Neutrophil (primary cell): ENCODE measurements around the gene VANGL1.

Experiments used
- H3K27ac ChIP-seq: fragments of 200-600 bp; sonication (generic); 2 replicates; pipeline ENCODE4 v1.5.1; 2016; ENCODE audit warnings: mild to moderate bottlenecking, moderate library complexity
- H3K27me3 ChIP-seq: fragments of 200-600 bp; sonication (generic); 2 replicates; pipeline ENCODE4 v1.6.0; 2016; ENCODE audit warnings: mild to moderate bottlenecking
- H3K36me3 ChIP-seq: fragments of 200-600 bp; sonication (generic); 2 replicates; pipeline ENCODE4 v1.5.1; 2017
- H3K4me1 ChIP-seq, 2 experiments: fragments of 200-600 bp in 1 of 2; sonication (generic) in 1 of 2; 1 replicate in 1 of 2; 2 replicates in 1 of 2; pipeline versions ENCODE4 v1.5.1 to v1.6.1; 2013 to 2016; ENCODE audit warnings: low read depth in 1 of 2, low read length in 1 of 2, mild to moderate bottlenecking in 1 of 2, moderate library complexity in 1 of 2; ENCODE audit not compliant: control insufficient read depth in 1 of 2, insufficient read depth in 1 of 2
- H3K4me3 ChIP-seq, 2 experiments: fragments of 200-600 bp in 1 of 2; sonication (generic) in 1 of 2; 1 replicate in 1 of 2; 2 replicates in 1 of 2; pipeline ENCODE4 v1.5.1; 2013 to 2016; ENCODE audit warnings: low read depth in 1 of 2, low read length in 1 of 2, mild to moderate bottlenecking in 1 of 2, moderate library complexity in 1 of 2
- H3K9me3 ChIP-seq: fragments of 200-600 bp; sonication (generic); 2 replicates; pipeline ENCODE4 v1.5.1; 2016
- TF ChIP-seq, protein P1 (sequence below): fragments of 200-600 bp; sonication (generic); IDR thresholded peaks from 2 replicates; pipeline ENCODE4 v1.5.1; 2016; ENCODE audit warnings: antibody characterized with exemption

VANGL1 gene

DNA sequence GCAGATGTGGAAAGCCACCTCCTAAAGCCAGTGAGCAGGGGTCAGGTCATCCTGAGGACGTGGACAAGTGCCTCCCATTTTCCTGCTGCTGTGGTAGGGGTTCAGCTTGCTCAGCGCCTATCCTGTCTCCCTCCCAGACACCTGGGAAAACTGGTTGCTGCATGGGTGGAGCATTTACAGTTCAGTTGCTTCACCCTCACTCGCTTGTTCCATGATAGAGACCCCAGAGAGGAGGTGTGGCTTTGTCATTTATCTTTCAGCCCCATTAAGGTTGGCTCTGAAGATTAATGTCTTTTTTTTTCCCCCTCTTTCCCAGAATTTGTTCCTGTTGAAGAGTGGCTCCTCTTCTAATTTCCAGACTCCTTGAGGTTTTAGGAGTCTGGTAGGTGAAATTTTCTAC, 9.2 kb downstream of the VANGL1 start:
- Histone ChIP-seq H3K36me3 (no peaks in the 10 kb centered on the region), H3K27ac (no peak overlapping the region), H3K27me3 (peaks cover 19% of the 10 kb centered on the region), H3K9me3 (no peaks in the 10 kb centered on the region), H3K4me1 (no peaks in the 10 kb centered on the region), H3K4me3 (no peak overlapping the region)
- TF ChIP-seq, protein P1, sequence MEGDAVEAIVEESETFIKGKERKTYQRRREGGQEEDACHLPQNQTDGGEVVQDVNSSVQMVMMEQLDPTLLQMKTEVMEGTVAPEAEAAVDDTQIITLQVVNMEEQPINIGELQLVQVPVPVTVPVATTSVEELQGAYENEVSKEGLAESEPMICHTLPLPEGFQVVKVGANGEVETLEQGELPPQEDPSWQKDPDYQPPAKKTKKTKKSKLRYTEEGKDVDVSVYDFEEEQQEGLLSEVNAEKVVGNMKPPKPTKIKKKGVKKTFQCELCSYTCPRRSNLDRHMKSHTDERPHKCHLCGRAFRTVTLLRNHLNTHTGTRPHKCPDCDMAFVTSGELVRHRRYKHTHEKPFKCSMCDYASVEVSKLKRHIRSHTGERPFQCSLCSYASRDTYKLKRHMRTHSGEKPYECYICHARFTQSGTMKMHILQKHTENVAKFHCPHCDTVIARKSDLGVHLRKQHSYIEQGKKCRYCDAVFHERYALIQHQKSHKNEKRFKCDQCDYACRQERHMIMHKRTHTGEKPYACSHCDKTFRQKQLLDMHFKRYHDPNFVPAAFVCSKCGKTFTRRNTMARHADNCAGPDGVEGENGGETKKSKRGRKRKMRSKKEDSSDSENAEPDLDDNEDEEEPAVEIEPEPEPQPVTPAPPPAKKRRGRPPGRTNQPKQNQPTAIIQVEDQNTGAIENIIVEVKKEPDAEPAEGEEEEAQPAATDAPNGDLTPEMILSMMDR: no peak

DNA sequence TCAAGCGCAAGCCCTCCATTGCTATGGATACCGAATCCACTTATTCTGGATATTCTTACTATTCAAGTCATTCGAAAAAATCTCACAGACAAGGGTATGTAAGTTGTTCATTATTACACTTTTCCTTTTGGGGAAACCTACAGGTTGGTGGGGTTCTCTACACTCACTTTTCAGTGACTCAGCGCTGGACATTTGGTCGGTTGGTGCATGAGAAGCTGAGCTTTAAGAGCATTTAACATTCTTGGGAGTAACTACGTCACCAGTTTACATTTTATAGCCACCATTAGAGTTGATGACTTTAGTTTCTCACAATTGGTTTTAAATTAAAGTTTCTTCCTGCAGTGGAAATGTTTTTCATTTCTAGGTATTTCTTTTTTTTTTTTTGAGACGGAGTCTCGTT, 9.6 kb downstream of the VANGL1 start:
- Histone ChIP-seq H3K27me3 (peaks cover 19% of the 10 kb centered on the region), H3K4me3 (no peak overlapping the region), H3K36me3 (no peaks in the 10 kb centered on the region), H3K27ac (no peak overlapping the region), H3K9me3 (no peaks in the 10 kb centered on the region), H3K4me1 (no peaks in the 10 kb centered on the region)
- TF ChIP-seq, protein P1: no peak

DNA sequence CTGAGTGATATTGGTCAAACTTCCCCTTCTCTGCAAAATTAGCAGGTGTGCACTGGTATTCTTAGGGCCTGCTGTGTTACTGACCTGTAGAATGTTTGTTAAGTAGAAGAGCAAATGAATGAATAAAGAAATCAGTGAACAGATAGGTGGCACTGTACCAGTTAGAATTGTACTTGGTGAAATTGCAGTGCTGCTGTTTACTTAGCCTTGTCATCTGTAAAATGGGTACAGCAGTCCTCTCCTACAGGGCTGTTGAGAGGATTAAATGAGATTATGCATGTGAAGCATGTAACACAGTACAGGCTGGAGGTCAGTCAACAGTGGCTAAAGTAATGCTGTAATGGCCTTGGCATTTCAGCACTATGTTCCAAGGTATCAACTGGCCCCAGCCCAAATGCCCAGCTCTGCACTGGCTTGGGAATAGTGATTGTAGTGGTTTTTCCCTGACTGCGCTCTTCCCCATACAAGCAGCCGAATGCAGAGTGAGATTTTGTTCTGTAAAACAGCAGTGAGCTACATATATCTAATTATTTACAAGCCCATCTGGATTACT, 10.5 kb downstream of the VANGL1 start:
- no peak overlapping the region for H3K4me3 ChIP-seq
- H3K36me3 ChIP-seq: no peaks in the 10 kb centered on the region
- peaks cover 19% of the 10 kb centered on the region for H3K27me3 ChIP-seq
- H3K27ac ChIP-seq: no peak overlapping the region
- TF ChIP-seq, protein P1: no peak
- H3K4me1 ChIP-seq: no peaks in the 10 kb centered on the region
- no peaks in the 10 kb centered on the region for H3K9me3 ChIP-seq

DNA sequence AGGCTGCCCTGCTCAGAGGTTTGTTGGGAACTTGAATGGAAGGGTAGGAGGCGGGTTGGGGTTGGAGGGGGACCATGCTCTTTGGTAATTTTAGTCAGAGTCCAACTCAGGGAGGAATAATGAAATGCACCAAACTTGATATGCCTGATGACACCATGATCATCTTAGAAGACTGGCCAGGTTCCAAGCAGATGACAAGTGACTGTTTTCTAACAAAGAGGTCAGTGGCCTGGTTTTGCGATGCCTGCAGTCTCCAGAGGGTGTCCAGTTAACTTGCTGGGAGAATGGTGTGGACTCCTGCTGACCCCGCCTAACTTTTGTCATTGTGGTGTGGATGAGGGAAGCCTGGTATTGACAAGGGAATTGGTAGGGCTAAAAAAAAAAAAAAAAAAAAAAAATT, 12.4 kb downstream of the VANGL1 start:
- no peak overlapping the region for H3K4me3 ChIP-seq
- H3K27me3 ChIP-seq: peaks cover 14% of the 10 kb centered on the region
- TF ChIP-seq, protein P1: no peak
- no peak overlapping the region for H3K27ac ChIP-seq
- no peaks in the 10 kb centered on the region for H3K36me3 ChIP-seq
- no peaks in the 10 kb centered on the region for H3K4me1 ChIP-seq
- H3K9me3 ChIP-seq: no peaks in the 10 kb centered on the region

DNA sequence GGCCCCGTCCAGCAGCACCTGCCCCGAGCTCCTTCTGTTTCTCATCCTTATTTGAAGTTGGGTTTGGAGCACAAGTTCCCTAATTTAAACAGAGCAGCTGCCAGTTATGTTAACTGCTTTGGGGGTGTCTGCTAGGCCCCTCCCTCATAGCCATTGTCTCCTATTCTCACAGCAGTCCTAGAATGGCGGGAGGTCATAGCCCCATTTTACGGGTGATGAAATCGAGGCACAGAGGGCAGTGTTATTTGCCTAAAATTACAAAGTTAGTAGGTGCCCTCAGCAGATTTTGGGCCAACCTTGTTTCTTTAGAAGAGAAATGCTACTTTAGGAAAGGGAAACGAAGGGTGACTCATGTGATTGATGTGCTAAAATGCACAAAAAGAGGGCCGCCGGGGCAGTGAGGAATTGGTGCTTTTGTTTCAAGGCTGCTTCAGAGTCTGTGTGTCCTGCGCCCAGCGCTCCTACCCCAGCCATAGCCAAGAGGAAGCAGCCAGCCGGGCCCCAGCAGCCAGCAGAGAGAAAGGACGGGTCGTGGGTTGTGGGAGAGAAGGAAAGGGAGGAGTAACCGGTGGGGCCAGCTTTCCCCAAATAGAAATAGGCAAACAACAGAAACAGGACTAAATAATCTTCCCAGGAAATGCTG, 13.0 kb downstream of the VANGL1 start:
- Histone ChIP-seq H3K27ac (no peak overlapping the region), H3K27me3 (peaks cover 14% of the 10 kb centered on the region), H3K4me3 (no peak overlapping the region), H3K4me1 (no peaks in the 10 kb centered on the region), H3K36me3 (no peaks in the 10 kb centered on the region), H3K9me3 (no peaks in the 10 kb centered on the region)
- TF ChIP-seq, protein P1: no peak
